ENCODE measurements around the gene ATAD3B.
"Not testable (repeated sequence)": the region's sequence is repeated elsewhere in the genome, so short reads cannot be mapped to it uniquely, and the experiment has no call there.

DNA sequence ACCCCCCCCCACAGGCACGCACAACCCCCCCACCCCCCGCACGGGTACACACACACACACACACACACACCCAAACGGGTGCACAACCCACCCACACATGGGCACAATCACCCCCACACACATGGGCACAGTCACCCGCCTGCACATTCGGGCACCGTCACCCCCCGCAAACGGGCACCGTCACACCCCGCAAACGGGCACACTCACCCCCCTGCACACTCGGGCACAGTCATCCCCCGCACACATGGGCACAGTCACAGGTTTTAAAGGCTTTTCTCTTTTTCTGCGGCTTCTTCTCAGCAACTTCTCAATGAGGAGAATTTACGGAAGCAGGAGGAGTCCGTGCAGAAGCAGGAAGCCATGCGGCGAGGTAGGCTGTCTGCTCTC is 47.0 kb downstream of the ATAD3B start:
- TF ChIP-seq, protein P1, sequence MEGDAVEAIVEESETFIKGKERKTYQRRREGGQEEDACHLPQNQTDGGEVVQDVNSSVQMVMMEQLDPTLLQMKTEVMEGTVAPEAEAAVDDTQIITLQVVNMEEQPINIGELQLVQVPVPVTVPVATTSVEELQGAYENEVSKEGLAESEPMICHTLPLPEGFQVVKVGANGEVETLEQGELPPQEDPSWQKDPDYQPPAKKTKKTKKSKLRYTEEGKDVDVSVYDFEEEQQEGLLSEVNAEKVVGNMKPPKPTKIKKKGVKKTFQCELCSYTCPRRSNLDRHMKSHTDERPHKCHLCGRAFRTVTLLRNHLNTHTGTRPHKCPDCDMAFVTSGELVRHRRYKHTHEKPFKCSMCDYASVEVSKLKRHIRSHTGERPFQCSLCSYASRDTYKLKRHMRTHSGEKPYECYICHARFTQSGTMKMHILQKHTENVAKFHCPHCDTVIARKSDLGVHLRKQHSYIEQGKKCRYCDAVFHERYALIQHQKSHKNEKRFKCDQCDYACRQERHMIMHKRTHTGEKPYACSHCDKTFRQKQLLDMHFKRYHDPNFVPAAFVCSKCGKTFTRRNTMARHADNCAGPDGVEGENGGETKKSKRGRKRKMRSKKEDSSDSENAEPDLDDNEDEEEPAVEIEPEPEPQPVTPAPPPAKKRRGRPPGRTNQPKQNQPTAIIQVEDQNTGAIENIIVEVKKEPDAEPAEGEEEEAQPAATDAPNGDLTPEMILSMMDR (IDR thresholded peaks at IDR 0.05) = not testable (repeated sequence)
- TF ChIP-seq POLR2A (IDR thresholded peaks at IDR 0.05) = not testable (repeated sequence)

Measured in right lobe of liver (tissue), 4 donors.